Kidney (tissue), 14 donors: ENCODE data around the gene ADGRG1. TPM values are rescaled to one million over a fixed set of nuclear protein-coding genes. Genes with fewer than 3 reads are reported as not detected.

Source experiments
- DNase-seq, 5 donors: peaks; one replicate each; pipeline ENCODE4 v3.0.0-alpha.2; 2013 to 2020
- FAIRE-seq: peaks from 2 replicates; lab custom pipeline; 2012; peaks lifted over from hg19 to GRCh38; lab: Jason Lieb, UNC
- H3K27ac ChIP-seq, 2 donors: one replicate each; pipeline ENCODE4 v1.7.0; 2013; ENCODE audit warnings: low read depth in 2 of 2, low read length in 2 of 2, inconsistent platforms in 1 of 2
- H3K27me3 ChIP-seq: one replicate; pipeline ENCODE4 v1.7.1; 2013; ENCODE audit warnings: low read length, inconsistent platforms; ENCODE audit not compliant: control insufficient read depth, insufficient read depth
- H3K36me3 ChIP-seq, 3 donors: one replicate each; pipeline versions ENCODE4 v1.7.0 to v1.7.1; 2013; ENCODE audit warnings: low read length in 3 of 3, control low read depth in 1 of 3, inconsistent platforms in 1 of 3; ENCODE audit not compliant: insufficient read depth in 3 of 3, control insufficient read depth in 2 of 3
- H3K4me1 ChIP-seq, 3 donors: one replicate each; pipeline versions ENCODE4 v1.7.0 to v1.7.1; 2013; ENCODE audit warnings: low read length in 3 of 3, inconsistent platforms in 1 of 3, low read depth in 1 of 3; ENCODE audit not compliant: control insufficient read depth in 2 of 3, insufficient read depth in 2 of 3
- H3K4me3 ChIP-seq, 3 donors: one replicate each; pipeline versions ENCODE4 v1.7.0 to v1.8.1; 2013; ENCODE audit warnings: low read length in 3 of 3, control low read depth in 1 of 3, inconsistent platforms in 1 of 3
- H3K9ac ChIP-seq, 3 donors: one replicate each; pipeline versions ENCODE4 v1.7.0 to v1.7.1; 2013; ENCODE audit warnings: low read length in 3 of 3, control low read depth in 1 of 3, inconsistent platforms in 1 of 3
- H3K9me3 ChIP-seq, 3 donors: one replicate each; pipeline versions ENCODE4 v1.7.0 to v1.7.1; 2013; ENCODE audit warnings: low read length in 3 of 3, control low read depth in 1 of 3, inconsistent platforms in 1 of 3; ENCODE audit not compliant: control insufficient read depth in 2 of 3, insufficient read depth in 1 of 3
- intact Hi-C: fragments of 100-400 bp; cut with DNase I; formaldehyde crosslinking; loops from one replicate; pipeline ENCODE4 v1.11.1; 2022
- polyA plus RNA-seq: library from polyadenylated mRNA; stranded (reverse); fragments of 350-450 nt; fragmentation: Illumina TruSeq; extraction: RNeasy Lipid Tissue Mini Kit (QIAGEN cat#74804); gene quantifications from one replicate; pipeline ENCODE4 v1.2.3, GENCODE V29; 2014; ENCODE audit warnings: low read depth, low replicate concordance; ENCODE audit not compliant: insufficient read depth
- total RNA-seq: library from RNA; stranded (reverse); fragmentation: NEBNext Ultra II Directional; extraction: Animal tissue kit (Norgen Biotek cat#: 25700); gene quantifications from one replicate; pipeline ENCODE4 v1.2.1, GENCODE V29; 2021
- TF ChIP-seq, protein P1 (sequence below): IDR thresholded peaks from 3 replicates; pipeline ENCODE4 v1.5.1; 2012; ENCODE audit warnings: mild to moderate bottlenecking, moderate library complexity, borderline replicate concordance; ENCODE audit not compliant: insufficient read depth; ENCODE audit errors: extremely low read depth
- donor health status: control.
- donor health status: control.
- donor health status: control.
- donor health status: control.
- donor health status: control.
- donor health status: DM: yes; HTN: yes; CAD: no.
- donor health status: Normal renal cell carcinoma (clear cell type).

ADGRG1 gene
- total and polyA plus RNA-seq, 2 donors from 2014 or later = 188 to 351 TPM

DNA sequence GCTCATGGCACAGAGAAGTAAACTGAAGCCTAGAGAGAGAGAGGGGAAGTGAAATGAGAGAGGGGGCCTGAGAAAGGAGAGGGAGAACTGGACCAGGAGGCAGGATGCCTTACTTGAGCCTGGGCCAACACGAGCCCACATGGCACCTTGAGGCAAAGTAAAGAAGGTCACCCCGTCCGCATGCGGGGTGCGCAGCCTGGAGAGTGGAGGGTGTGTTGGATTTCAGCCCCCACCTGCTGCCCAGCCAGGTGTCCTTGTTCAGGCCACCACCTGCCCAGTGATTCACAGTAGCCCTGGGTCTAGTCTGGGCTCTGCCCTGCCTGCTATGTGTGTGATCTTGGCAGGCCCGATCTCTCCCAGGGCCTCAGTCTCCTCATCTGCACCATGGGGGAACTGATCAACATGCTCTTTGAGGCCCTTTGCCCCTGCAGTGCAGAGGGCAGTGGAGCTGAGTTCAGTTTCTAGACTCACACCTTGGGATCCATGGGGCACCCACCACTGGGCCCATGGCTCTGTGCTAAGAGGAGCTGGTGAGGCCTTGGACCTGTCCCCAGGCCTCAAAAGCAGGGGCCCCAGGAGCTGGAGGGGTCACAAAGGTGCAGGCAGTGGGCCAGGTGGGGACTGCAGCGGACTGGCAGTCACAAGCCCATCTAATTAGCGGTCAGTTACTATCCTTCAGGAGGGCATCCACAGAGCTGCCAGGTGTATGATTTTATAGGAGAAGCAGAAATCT, 56.4 kb downstream of the ADGRG1 start:
- Histone ChIP-seq H3K4me3 (no peak overlapping the region), H3K9me3 (no peaks in the 10 kb centered on the region), H3K27me3 (no peaks in the 10 kb centered on the region), H3K4me1 (no peaks in the 10 kb centered on the region), H3K36me3 (no peaks in the 10 kb centered on the region), H3K27ac (no peak overlapping the region), H3K9ac (no peak overlapping the region)
- FAIRE-seq (no peak), DNase-seq (no peak)
- TF ChIP-seq, protein P1, sequence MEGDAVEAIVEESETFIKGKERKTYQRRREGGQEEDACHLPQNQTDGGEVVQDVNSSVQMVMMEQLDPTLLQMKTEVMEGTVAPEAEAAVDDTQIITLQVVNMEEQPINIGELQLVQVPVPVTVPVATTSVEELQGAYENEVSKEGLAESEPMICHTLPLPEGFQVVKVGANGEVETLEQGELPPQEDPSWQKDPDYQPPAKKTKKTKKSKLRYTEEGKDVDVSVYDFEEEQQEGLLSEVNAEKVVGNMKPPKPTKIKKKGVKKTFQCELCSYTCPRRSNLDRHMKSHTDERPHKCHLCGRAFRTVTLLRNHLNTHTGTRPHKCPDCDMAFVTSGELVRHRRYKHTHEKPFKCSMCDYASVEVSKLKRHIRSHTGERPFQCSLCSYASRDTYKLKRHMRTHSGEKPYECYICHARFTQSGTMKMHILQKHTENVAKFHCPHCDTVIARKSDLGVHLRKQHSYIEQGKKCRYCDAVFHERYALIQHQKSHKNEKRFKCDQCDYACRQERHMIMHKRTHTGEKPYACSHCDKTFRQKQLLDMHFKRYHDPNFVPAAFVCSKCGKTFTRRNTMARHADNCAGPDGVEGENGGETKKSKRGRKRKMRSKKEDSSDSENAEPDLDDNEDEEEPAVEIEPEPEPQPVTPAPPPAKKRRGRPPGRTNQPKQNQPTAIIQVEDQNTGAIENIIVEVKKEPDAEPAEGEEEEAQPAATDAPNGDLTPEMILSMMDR = no peak
- intact Hi-C loops = no loop called here

DNA sequence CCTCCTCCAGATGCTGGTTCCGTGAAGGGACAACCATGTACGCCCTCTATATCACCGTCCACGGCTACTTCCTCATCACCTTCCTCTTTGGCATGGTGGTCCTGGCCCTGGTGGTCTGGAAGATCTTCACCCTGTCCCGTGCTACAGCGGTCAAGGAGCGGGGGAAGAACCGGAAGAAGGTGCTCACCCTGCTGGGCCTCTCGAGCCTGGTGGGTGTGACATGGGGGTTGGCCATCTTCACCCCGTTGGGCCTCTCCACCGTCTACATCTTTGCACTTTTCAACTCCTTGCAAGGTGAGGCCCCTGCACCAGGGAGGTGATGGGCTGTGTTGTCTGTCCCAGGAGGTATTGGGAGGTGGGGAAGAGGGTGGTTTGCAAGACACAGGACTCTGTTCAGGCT, 57.2 kb downstream of the ADGRG1 start:
- Histone ChIP-seq H3K4me1 (no peaks in the 10 kb centered on the region), H3K4me3 (no peak overlapping the region), H3K9me3 (no peaks in the 10 kb centered on the region), H3K36me3 (no peaks in the 10 kb centered on the region), H3K9ac (no peak overlapping the region), H3K27ac (no peak overlapping the region), H3K27me3 (no peaks in the 10 kb centered on the region)
- DNase-seq = no peak
- TF ChIP-seq, protein P1 = no peak
- intact Hi-C loops = no loop called here
- FAIRE-seq = no peak

- Histone ChIP-seq H3K36me3 (no peaks in the 10 kb centered on the region), H3K9ac (no peak overlapping the region), H3K4me3 (no peak overlapping the region), H3K27me3 (no peaks in the 10 kb centered on the region), H3K27ac (no peak overlapping the region), H3K4me1 (no peaks in the 10 kb centered on the region), H3K9me3 (no peaks in the 10 kb centered on the region)
- TF ChIP-seq, protein P1 = no peak
- DNase-seq (no peak), FAIRE-seq (no peak)
- intact Hi-C loops = no loop called here
Measured at GRCh38 chr16:57686577-57686976, 58.1 kb downstream of the ADGRG1 start.
